ENCODE data around the gene BMP2K. TPM values are rescaled to one million over a fixed set of nuclear protein-coding genes. Genes with fewer than 3 reads are reported as not detected.

Gene BMP2K
- total RNA-seq, 2 experiments from 2014 or later = 10.3 to 12.4 TPM

GRCh38 chr4:78797777-78798284, 21.7 kb downstream of the BMP2K start:
- ATAC-seq = no peak
- no peak for DNase-seq
- POLR2A ChIA-PET = no interaction called here
- no peak overlapping the region for H3K27ac Mint-ChIP-seq
- peaks cover 17% of the 10 kb centered on the region for H3K4me1 Mint-ChIP-seq (ENCODE audit: low read depth)
- TF ChIP-seq, protein P1, sequence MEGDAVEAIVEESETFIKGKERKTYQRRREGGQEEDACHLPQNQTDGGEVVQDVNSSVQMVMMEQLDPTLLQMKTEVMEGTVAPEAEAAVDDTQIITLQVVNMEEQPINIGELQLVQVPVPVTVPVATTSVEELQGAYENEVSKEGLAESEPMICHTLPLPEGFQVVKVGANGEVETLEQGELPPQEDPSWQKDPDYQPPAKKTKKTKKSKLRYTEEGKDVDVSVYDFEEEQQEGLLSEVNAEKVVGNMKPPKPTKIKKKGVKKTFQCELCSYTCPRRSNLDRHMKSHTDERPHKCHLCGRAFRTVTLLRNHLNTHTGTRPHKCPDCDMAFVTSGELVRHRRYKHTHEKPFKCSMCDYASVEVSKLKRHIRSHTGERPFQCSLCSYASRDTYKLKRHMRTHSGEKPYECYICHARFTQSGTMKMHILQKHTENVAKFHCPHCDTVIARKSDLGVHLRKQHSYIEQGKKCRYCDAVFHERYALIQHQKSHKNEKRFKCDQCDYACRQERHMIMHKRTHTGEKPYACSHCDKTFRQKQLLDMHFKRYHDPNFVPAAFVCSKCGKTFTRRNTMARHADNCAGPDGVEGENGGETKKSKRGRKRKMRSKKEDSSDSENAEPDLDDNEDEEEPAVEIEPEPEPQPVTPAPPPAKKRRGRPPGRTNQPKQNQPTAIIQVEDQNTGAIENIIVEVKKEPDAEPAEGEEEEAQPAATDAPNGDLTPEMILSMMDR (IDR thresholded peaks at IDR 0.05) = no peak
- CTCF ChIA-PET = interaction anchor here (1.0 kb wide), 1 partner anchor 8 kb away, joined by 3 read pairs; no protein-coding TSS in a partner anchor
- H3K27me3 Mint-ChIP-seq = no peaks in the 10 kb centered on the region
- no peak overlapping the region for H3K4me3 Mint-ChIP-seq
- intact Hi-C loops (cut with micrococcal nuclease) = no loop called here
- H3K36me3 Mint-ChIP-seq (ENCODE audit: low read depth) = peaks cover 11% of the 10 kb centered on the region
- H3K9me3 Mint-ChIP-seq = peaks cover 5% of the 10 kb centered on the region

GRCh38 chr4:78799551-78800495, 23.7 kb downstream of the BMP2K start:
- POLR2A ChIA-PET = no interaction called here
- Mint-ChIP-seq H3K27ac (no peak overlapping the region), H3K9me3 (peaks cover 4% of the 10 kb centered on the region), H3K4me3 (no peak overlapping the region), H3K4me1 (ENCODE audit: low read depth) (peaks cover 17% of the 10 kb centered on the region), H3K27me3 (no peaks in the 10 kb centered on the region), H3K36me3 (ENCODE audit: low read depth) (peaks cover 9% of the 10 kb centered on the region)
- DNase-seq = no peak
- CTCF ChIA-PET = no interaction called here
- TF ChIP-seq, protein P1 (IDR thresholded peaks at IDR 0.05) = no peak
- peak; percentile 45 for ATAC-seq
- intact Hi-C loops (cut with micrococcal nuclease) = no loop called here

- intact Hi-C loops (cut with micrococcal nuclease) = no loop called here
- Mint-ChIP-seq H3K27ac (no peak overlapping the region), H3K4me3 (no peak overlapping the region), H3K27me3 (no peaks in the 10 kb centered on the region), H3K4me1 (ENCODE audit: low read depth) (peaks cover 17% of the 10 kb centered on the region), H3K9me3 (no peaks in the 10 kb centered on the region), H3K36me3 (ENCODE audit: low read depth) (peaks cover 2% of the 10 kb centered on the region)
- CTCF ChIA-PET = no interaction called here
- ATAC-seq (no peak), DNase-seq (no peak)
- POLR2A ChIA-PET = no interaction called here
- TF ChIP-seq, protein P1 (IDR thresholded peaks at IDR 0.05) = no peak
These were observed 24.8 kb downstream of the BMP2K start for GRCh38 chr4:78800965-78801364.

- peaks cover 8% of the 10 kb centered on the region for H3K9me3 Mint-ChIP-seq
- peaks cover 15% of the 10 kb centered on the region for H3K4me1 Mint-ChIP-seq (ENCODE audit: low read depth)
- POLR2A ChIA-PET = no interaction called here
- no peak overlapping the region for H3K27ac Mint-ChIP-seq
- TF ChIP-seq, protein P1 (IDR thresholded peaks at IDR 0.05) = no peak
- no peaks in the 10 kb centered on the region for H3K27me3 Mint-ChIP-seq
- no peak overlapping the region for H3K4me3 Mint-ChIP-seq
- intact Hi-C loops (cut with micrococcal nuclease) = no loop called here
- peaks cover 10% of the 10 kb centered on the region for H3K36me3 Mint-ChIP-seq (ENCODE audit: low read depth)
- CTCF ChIA-PET = no interaction called here
- DNase-seq (no peak), ATAC-seq (no peak)
These were observed 27.8 kb downstream of the BMP2K start for GRCh38 chr4:78803983-78804382.

GRCh38 chr4:78806943-78807460, 30.9 kb downstream of the BMP2K start:
- ATAC-seq = no peak
- intact Hi-C loops (cut with micrococcal nuclease) = no loop called here
- Mint-ChIP-seq H3K4me3 (no peak overlapping the region), H3K9me3 (peaks cover 8% of the 10 kb centered on the region), H3K27me3 (no peaks in the 10 kb centered on the region), H3K27ac (no peak overlapping the region), H3K36me3 (ENCODE audit: low read depth) (peaks cover 10% of the 10 kb centered on the region), H3K4me1 (ENCODE audit: low read depth) (peaks cover 4% of the 10 kb centered on the region)
- ChIA-PET POLR2A (no interaction called here), CTCF (no interaction called here)
- no peak for DNase-seq
- TF ChIP-seq, protein P1 (IDR thresholded peaks at IDR 0.05) = no peak

Measured in activated CD8-positive, alpha-beta T cell treated with anti-CD3 and anti-CD28 coated beads for 36 hours (primary cell).